HepG2 (cell line): ENCODE measurements around the gene AP3B2.

ENCODE experiments used
- POLR2G ChIP-seq: fragments of 200-400 bp; formaldehyde crosslinking; IDR thresholded peaks from 2 replicates; pipeline ENCODE4 v1.6.1; 2018; ENCODE audit warnings: mild to moderate bottlenecking, low read depth, low read length, moderate library complexity
- PRMT3 ChIP-seq: sonication (generic); formaldehyde crosslinking; IDR thresholded peaks from 2 replicates; pipeline ENCODE4 v1.8.1; 2022; ENCODE audit warnings: low read depth, mild to moderate bottlenecking, moderate library complexity, missing genetic modification reagents, borderline replicate concordance
- TCF12 ChIP-seq, 2 experiments: fragments of 450-650 bp in 1 of 2; sonication (generic) in 1 of 2; formaldehyde crosslinking in 1 of 2; IDR thresholded peaks; 2 replicates each; pipeline versions ENCODE4 v1.6.1 to v1.8.0; 2017 to 2022; ENCODE audit warnings: antibody characterized with exemption in 1 of 2, mild to moderate bottlenecking in 1 of 2, missing genetic modification reagents in 1 of 2, moderate library complexity in 1 of 2
- ZNF468 ChIP-seq: sonication (generic); formaldehyde crosslinking; IDR thresholded peaks from 2 replicates; pipeline ENCODE4 v1.8.0; 2022; ENCODE audit warnings: mild to moderate bottlenecking, moderate library complexity, missing genetic modification reagents
- TF ChIP-seq, protein P1 (sequence below): sonication (generic); formaldehyde crosslinking; IDR thresholded peaks from 2 replicates; pipeline ENCODE4 v1.4.0; 2020; ENCODE audit warnings: missing genetic modification reagents
- TF ChIP-seq, protein P2 (sequence below): sonication (generic); formaldehyde crosslinking; IDR thresholded peaks from 2 replicates; pipeline ENCODE4 v1.4.0; 2020; ENCODE audit warnings: missing genetic modification reagents

GRCh38 chr15:82692171-82692570, 17.5 kb downstream of the AP3B2 start:
- TF ChIP-seq PRMT3, result no peak
- no peak for TF ChIP-seq POLR2G
- no peak for TF ChIP-seq TCF12 (IDR thresholded peaks at IDR 0.05)
- TF ChIP-seq TCF12 (CRISPR knock-in tag; IDR thresholded peaks at IDR 0.05), result no peak
- TF ChIP-seq, protein P1, sequence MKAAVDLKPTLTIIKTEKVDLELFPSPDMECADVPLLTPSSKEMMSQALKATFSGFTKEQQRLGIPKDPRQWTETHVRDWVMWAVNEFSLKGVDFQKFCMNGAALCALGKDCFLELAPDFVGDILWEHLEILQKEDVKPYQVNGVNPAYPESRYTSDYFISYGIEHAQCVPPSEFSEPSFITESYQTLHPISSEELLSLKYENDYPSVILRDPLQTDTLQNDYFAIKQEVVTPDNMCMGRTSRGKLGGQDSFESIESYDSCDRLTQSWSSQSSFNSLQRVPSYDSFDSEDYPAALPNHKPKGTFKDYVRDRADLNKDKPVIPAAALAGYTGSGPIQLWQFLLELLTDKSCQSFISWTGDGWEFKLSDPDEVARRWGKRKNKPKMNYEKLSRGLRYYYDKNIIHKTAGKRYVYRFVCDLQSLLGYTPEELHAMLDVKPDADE (CRISPR knock-in tag), result no peak
- TF ChIP-seq ZNF468 (CRISPR knock-in tag), result no peak
- TF ChIP-seq, protein P2, sequence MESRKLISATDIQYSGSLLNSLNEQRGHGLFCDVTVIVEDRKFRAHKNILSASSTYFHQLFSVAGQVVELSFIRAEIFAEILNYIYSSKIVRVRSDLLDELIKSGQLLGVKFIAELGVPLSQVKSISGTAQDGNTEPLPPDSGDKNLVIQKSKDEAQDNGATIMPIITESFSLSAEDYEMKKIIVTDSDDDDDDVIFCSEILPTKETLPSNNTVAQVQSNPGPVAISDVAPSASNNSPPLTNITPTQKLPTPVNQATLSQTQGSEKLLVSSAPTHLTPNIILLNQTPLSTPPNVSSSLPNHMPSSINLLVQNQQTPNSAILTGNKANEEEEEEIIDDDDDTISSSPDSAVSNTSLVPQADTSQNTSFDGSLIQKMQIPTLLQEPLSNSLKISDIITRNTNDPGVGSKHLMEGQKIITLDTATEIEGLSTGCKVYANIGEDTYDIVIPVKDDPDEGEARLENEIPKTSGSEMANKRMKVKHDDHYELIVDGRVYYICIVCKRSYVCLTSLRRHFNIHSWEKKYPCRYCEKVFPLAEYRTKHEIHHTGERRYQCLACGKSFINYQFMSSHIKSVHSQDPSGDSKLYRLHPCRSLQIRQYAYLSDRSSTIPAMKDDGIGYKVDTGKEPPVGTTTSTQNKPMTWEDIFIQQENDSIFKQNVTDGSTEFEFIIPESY, result no peak
